Stimulated activated effector memory CD8-positive, alpha-beta T cell treated with anti-CD3 and anti-CD28 coated beads, Interleukin-12 subunit alpha, Interleukin-12 subunit beta, amount 100 ng/mL, for 72 hours (primary cell): ENCODE results near the gene RNF151.

Source experiments
- ATAC-seq: fragments of 150-1000 bp; cut with Tn5 transposase; 2 replicates; pipeline ENCODE4 v1.10.0; 2021
- DNase-seq, 2 donors: peaks; one replicate each; pipeline ENCODE4 v3.0.0; 2021 to 2022; ENCODE audit warnings: low spot score in 2 of 2
- H3K27ac Mint-ChIP-seq: one replicate; pipeline ENCODE4 v1.8.0; 2022; ENCODE audit warnings: mild to moderate bottlenecking, mixed read lengths
- H3K36me3 Mint-ChIP-seq: one replicate; pipeline ENCODE4 v1.8.0; 2022; ENCODE audit warnings: mild to moderate bottlenecking, mixed read lengths
- H3K4me1 Mint-ChIP-seq: one replicate; pipeline ENCODE4 v1.8.0; 2022; ENCODE audit warnings: mixed read lengths
- H3K4me3 Mint-ChIP-seq: one replicate; pipeline ENCODE4 v1.8.0; 2022; ENCODE audit warnings: mild to moderate bottlenecking, mixed read lengths
- H3K9me3 Mint-ChIP-seq: one replicate; pipeline ENCODE4 v1.8.0; 2022; ENCODE audit warnings: mixed read lengths

RNF151 gene

DNA sequence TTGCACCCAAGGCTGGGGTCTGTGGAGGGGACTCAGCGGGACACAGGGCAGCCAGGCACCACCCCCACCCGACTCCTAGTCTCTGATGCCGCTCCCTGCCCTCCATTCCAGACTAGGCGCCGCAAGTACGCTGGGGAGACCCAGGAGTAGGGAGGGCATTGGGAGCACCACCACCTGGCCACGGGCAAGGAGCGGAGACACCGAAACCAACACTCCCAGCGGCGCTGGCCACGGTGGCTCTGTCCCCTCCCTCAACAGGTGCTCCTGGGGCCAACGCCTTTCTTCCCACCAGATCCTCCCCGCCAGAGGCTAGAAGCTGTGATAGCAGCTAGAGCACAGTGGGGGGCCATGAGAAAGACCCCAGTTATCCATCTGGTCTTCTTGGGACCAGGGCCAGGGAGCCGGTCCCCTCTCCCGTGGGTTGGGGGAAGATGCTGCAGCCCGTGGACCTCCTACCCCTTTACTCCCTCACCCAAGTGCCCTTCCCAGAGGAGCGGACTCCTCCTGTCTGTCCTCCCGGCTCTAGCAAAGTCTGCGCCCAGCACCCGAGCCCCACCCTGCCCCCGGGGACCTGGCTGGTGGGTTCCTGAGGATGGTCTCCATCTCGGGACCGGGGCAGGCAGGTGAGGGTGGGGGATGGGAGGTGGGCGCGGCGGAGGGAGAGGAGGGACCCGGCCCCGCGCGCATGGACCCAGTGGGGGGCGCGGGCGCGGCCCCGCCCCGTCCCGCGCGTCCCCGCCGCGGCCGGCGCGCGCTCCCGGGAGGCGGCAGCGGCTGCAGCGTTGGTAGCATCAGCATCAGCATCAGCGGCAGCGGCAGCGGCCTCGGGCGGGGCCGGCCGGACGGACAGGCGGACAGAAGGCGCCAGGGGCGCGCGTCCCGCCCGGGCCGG, 22.8 kb downstream of the RNF151 start, which contains the start of gene SYNGR3:
SYNGR3 (plus strand) TSS at position 762 of the 892 bp plus-strand sequence. CDS start 133 bp downstream, outside the sequence.
- Mint-ChIP-seq H3K36me3 (peaks cover 38% of the 10 kb centered on the region), H3K27ac (no peak within 1 kb of the TSS), H3K4me1 (peaks cover 47% of the 10 kb centered on the region), H3K9me3 (no peaks in the 10 kb centered on the region), H3K4me3 (peak within 1 kb of the TSS; percentile 78)
- ATAC-seq = no peak
- DNase-seq = no peak

DNA sequence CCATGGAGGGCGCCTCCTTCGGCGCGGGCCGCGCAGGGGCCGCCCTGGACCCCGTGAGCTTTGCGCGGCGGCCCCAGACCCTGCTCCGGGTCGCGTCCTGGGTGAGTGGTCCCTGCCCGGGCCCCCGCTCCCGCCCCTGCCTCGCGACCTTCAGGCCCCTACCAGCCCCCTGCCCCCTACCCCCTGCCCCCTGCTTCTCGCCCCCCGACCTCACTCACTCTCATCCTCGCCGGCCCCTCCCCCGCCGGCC, 23.4 kb downstream of the RNF151 start:
- DNase-seq (no peak), ATAC-seq (no peak)
- no peak overlapping the region for H3K27ac Mint-ChIP-seq
- H3K36me3 Mint-ChIP-seq = peaks cover 37% of the 10 kb centered on the region
- H3K9me3 Mint-ChIP-seq = no peaks in the 10 kb centered on the region
- peak overlapping the region; percentile 78 for H3K4me3 Mint-ChIP-seq
- peaks cover 41% of the 10 kb centered on the region for H3K4me1 Mint-ChIP-seq

DNA sequence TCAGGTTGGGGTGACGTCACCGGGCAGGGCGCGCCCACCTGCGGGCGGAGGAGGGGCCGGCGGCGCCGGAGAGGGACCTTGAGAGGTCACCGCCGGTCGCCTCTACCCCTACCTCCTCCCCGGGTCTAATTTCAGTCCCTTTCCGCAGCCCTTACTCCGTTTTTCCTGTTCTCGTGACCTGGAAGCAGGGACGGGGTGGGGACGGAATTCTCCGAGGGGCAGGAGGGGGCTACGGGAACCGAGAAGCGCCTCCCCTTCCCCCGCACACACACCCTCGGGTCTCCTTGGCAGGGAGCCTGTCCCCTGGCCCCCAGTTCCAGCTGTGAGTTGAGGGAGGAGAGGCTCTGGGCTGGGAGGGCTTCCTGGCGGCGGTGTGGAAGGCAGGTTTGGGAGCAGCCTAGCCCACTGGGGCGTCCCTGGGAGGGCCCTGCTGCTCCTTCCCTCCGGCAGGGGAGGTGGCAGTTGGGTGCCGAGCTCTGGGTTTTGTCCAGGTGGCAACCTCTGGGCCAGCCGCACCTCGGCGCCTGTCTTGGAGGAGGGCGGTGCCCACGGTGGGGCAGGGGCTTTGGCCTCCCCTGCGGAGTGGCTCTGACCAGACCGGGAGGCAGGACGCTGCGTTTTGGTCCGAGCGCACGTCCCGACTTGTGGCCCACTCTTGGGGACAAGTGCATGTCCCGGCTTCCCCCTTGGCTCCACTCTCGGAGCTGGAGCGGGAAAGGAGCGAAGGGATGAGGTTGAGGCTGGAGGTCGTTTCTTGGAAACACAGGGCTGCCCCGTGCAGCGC, 23.9 kb downstream of the RNF151 start:
- Mint-ChIP-seq H3K36me3 (peaks cover 36% of the 10 kb centered on the region), H3K27ac (peak overlapping the region; percentile 76), H3K4me3 (peak overlapping the region; percentile 78), H3K4me1 (peaks cover 39% of the 10 kb centered on the region), H3K9me3 (no peaks in the 10 kb centered on the region)
- peak; percentile 46 to 79 for DNase-seq
- peak; percentile 14 for ATAC-seq

DNA sequence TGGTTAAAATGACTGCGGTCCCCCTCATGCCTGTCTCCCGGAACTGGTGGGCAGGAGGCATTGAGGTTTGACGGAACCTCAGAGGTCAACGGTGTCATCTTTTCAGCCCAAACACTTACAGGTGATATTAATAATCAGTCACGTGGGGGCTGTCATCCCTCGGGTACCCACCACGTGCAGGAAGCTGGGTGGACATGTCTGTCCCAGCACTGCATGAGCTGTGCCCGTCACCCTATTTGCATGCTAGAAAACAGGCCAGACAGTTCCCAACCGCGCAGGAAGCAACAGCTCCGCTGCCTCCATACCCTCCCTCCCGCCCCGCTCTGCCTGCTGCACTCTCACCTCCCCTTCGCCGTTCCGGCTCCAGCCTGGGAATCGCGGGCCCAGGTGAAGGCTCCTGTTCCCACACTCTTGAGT, 24.5 kb downstream of the RNF151 start:
- Mint-ChIP-seq H3K4me1 (peaks cover 40% of the 10 kb centered on the region), H3K9me3 (no peaks in the 10 kb centered on the region), H3K27ac (peak overlapping the region; percentile 76), H3K4me3 (peak overlapping the region; percentile 78), H3K36me3 (peaks cover 32% of the 10 kb centered on the region)
- no peak for DNase-seq
- ATAC-seq = peak; percentile 62

DNA sequence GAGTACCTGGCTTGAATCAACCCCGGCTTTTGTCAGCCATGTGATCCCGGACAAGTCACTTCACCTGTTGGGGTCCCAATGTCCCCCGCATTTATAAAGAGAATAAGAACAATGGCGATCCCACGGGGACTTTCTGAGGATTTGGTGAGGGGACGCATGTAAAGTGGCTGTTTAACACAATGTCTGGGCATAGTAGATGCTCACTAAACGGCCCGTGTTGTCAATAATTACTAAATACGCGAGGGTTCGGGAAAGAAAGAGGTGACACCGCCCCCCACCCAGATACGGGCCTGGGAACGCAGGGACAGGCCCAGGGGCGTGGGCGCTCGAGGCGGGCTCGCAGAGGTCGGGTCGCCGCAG, 24.9 kb downstream of the RNF151 start:
- DNase-seq = no peak
- Mint-ChIP-seq H3K4me3 (peak overlapping the region; percentile 78), H3K27ac (peak overlapping the region; percentile 76), H3K9me3 (no peaks in the 10 kb centered on the region), H3K36me3 (peaks cover 28% of the 10 kb centered on the region), H3K4me1 (peaks cover 39% of the 10 kb centered on the region)
- ATAC-seq = no peak

DNA sequence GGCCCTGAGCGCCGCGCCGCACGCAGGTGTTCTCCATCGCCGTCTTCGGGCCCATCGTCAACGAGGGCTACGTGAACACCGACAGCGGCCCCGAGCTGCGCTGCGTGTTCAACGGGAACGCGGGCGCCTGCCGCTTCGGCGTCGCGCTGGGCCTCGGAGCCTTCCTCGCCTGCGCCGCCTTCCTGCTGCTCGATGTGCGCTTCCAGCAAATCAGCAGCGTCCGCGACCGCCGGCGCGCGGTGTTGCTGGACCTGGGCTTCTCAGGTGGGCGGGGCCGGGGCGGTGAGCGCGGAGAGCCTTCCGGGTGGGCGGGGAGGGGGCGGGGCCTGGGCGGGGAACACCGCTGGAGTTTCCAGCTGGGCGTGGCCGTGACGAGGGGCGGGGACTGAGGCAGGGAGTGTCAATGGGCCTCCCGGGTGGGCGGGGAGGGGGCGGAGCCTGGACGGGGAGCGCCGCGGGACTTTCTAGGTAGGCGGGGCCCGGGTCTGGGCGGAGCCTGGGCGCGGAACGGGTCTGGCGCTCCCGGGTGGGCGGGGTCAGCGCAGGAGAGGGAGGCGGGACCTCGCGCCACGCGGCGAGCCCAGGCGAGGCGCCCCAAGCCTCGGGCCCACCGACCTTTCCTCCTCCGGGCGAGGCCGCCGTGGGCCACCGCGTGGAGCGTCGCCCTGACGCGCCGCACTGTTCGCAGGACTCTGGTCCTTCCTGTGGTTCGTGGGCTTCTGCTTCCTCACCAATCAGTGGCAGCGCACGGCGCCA, 25.5 kb downstream of the RNF151 start:
- ATAC-seq (peak; percentile 70), DNase-seq (peak; percentile 85 to 95)
- Mint-ChIP-seq H3K9me3 (no peaks in the 10 kb centered on the region), H3K4me1 (peaks cover 34% of the 10 kb centered on the region), H3K4me3 (peak overlapping the region; percentile 78), H3K27ac (peak overlapping the region; percentile 76), H3K36me3 (peaks cover 23% of the 10 kb centered on the region)

DNA sequence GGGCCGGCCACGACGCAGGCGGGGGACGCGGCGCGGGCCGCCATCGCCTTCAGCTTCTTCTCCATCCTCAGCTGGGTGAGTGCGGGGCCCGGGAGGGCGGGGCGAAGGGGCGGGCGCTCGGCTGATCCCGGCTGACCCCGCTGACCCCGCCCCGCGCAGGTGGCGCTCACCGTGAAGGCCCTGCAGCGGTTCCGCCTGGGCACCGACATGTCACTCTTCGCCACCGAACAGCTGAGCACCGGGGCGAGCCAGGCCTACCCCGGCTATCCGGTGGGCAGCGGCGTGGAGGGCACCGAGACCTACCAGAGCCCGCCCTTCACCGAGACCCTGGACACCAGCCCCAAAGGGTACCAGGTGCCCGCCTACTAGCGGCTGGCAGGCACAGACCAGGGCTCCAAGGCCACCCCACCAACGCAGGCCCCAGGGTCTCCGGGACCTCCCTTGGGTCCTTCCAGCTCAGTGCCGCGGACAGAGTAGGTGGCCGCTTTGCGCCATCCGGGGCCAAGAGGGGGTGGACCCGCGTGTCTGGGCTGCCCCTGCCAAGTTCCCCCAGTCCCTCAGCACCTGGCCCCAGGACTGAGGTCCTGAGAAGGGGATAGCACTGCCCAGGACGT, 26.2 kb downstream of the RNF151 start:
- H3K4me1 Mint-ChIP-seq = peaks cover 34% of the 10 kb centered on the region
- H3K9me3 Mint-ChIP-seq = no peaks in the 10 kb centered on the region

DNA sequence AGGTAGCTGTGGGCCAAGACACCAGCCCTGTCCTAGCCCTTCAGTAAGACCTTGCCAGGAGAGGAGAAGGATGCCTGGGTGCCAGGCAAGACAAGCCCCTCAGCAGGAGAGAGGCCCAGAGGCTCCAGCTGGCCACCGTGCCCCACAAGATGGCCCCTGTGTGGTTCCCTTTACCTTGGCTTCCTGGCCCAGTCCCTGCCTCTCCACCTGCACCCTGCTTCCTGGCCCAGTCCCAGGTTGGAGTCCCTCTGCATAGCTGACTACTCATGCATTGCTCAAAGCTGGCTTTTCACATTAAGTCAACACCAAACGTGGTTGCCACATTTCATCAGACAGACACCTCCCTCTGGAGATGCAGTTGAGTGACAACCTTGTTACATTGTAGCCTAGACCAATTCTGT, 27.1 kb downstream of the RNF151 start:
- Mint-ChIP-seq H3K27ac (peak overlapping the region; percentile 48), H3K9me3 (no peaks in the 10 kb centered on the region), H3K4me1 (peaks cover 34% of the 10 kb centered on the region), H3K36me3 (peaks cover 37% of the 10 kb centered on the region), H3K4me3 (peak overlapping the region; percentile 22)
- DNase-seq = peak in 1 of 2 donors; percentile 77
- peak; percentile 46 for ATAC-seq

More for the DNA sequence above, 26.2 kb downstream of the RNF151 start:
- H3K36me3 Mint-ChIP-seq = peaks cover 28% of the 10 kb centered on the region
- no peak for DNase-seq
- H3K27ac Mint-ChIP-seq = peak overlapping the region; percentile 48
- peak overlapping the region; percentile 78 for H3K4me3 Mint-ChIP-seq
- no peak for ATAC-seq

DNA sequence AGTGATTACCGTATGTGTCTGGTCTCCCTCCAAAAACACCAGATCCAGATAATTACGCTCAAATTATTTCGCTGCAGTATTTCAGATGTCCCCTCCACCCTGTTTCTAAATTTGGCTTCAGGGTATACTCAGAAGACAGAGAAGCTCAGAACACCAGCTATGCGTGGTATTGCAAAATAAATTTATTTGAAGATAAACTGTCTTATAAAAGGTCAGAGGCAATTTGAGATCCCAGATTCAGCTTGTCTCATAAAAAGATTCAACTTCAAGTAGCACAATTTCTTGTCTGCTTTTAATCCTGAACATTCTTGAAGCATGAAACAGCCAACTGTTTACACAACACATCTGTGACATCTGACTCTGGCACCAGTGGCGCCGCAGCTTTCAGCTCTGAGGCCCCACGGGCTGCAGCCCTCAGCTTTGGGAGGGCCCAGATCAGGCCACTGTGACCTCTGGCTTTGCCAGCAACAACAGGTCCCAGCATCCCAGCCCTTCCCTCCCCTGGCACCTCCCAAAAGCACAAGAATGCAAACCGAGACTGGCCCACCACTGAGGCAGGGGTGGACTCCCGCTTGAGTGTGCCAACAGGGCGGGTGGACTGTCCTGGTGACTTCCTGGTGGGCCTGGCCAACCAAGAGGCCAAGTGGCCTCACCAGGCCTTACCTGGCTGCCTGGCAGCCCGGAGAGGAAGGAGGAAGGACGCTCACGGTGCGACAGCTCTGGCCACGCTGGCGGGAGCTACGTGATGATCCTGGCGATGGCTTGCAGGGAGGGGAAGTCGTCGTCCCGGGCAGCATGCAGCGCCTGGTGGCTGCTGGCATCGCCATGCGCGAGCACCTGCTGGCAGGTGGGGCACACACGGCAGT, 31.1 kb downstream of the RNF151 start:
- no peak for DNase-seq
- Mint-ChIP-seq H3K4me3 (no peak overlapping the region), H3K36me3 (peaks cover 62% of the 10 kb centered on the region), H3K4me1 (peaks cover 25% of the 10 kb centered on the region), H3K9me3 (no peaks in the 10 kb centered on the region), H3K27ac (no peak overlapping the region)
- ATAC-seq = no peak

DNA sequence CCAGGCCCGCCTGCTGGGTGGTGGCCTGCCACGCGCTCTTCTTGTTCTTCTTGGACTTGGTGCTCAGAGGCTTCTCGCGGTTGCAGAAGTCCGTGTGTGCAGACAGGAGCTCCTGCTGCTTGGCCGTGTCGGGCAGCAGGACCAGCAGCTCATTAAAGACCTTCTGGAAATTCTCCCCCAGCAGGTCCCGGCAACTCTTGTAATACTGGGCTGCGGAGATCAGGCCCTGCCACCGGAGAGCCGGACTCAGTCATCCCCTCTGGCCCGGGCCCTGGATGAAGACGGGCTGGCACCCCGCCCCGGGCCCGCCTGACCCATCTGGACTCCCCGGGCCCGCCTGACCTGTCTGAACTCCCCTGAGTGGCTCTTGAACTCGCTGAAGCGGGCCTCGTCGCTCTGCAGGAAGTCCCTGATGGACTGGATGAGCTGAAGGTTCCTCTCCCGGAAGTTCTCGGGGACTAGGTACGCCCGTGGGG, 31.7 kb downstream of the RNF151 start:
- ATAC-seq (no peak), DNase-seq (no peak)
- Mint-ChIP-seq H3K4me1 (peaks cover 22% of the 10 kb centered on the region), H3K27ac (no peak overlapping the region), H3K9me3 (no peaks in the 10 kb centered on the region), H3K36me3 (peaks cover 67% of the 10 kb centered on the region), H3K4me3 (no peak overlapping the region)

DNA sequence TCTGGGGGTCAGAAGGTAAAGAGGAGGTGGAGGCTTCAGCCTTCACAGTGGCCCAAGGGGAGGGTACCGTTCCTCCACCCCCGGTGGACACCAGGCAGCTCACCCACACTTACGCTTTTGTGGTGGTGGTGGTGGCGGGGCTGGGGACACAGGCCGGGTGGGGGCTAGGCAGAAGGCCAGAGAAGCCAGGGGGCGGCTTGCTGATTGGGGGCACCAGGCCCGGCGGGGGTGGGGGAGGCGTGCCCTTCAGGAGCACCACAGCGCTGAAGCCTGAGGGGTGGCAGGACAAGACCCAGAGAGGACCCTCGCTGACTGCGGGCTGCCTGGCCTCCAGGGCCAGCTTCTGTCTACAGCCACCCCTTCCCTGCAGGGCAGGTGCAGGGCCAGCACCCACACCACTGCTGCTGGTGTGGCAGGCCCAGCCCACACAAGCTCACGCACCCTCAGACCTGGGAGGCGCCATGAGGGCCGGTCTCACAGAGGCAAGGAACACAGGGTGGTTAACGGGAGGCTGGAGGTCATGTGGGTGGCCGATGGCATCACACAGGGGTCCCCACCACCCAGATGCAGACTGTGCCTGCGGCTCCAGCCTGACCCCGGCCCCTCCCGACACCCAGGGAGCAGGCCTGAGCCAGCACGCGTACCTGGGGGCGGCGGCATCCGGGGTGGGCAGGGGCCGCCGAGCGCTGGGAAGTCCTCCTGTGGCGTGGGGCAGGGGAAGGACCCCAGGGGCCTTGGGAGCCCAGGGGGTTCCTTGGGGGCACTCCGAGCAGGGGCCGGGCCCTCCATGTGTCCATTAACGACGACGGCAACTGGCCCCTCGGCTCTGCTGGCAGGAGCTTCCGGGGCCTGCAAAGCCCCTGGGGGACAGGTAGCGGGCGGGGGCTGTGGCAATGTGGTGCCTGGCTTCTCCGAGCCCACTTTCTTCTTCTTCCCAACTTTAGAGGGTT, 32.5 kb downstream of the RNF151 start:
- DNase-seq (no peak), ATAC-seq (no peak)
- H3K4me3 Mint-ChIP-seq = no peak overlapping the region
- H3K4me1 Mint-ChIP-seq = peaks cover 17% of the 10 kb centered on the region
- H3K9me3 Mint-ChIP-seq = no peaks in the 10 kb centered on the region
- H3K27ac Mint-ChIP-seq = no peak overlapping the region
- H3K36me3 Mint-ChIP-seq = peaks cover 65% of the 10 kb centered on the region

DNA sequence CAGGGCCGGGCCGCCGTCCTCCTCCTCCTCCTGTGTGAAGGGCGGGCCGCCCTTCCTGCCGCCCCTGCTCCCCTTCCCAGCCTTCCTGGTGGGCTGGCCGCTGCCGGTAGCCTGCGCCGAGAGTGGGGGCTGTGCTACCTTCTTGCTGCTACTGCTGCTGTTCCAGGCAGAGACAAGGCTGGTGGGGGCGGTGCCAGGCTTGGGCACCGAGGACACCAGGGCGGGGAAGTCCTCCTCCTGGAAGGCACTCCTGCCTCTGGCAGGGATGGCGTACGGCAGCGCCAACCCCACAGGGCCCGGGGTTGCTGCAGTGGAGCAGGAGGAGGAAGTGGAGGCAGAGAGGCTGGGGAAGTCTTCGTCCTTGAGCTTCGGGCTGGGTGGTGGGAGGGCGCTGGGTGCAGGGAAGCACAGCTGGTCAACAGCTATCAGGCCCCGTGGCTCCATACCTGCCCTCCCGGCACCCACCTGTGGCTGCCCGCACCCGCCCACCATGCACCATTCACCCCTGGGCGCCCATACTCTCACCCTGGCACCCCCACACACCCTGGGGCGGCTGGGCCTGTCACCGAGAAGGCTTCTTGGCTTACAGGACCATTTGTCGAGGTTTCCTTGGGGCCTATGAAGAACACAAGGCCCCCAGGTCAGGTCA, 33.3 kb downstream of the RNF151 start:
- Mint-ChIP-seq H3K4me1 (peaks cover 24% of the 10 kb centered on the region), H3K27ac (no peak overlapping the region), H3K9me3 (no peaks in the 10 kb centered on the region), H3K36me3 (peaks cover 68% of the 10 kb centered on the region), H3K4me3 (no peak overlapping the region)
- DNase-seq (no peak), ATAC-seq (no peak)

DNA sequence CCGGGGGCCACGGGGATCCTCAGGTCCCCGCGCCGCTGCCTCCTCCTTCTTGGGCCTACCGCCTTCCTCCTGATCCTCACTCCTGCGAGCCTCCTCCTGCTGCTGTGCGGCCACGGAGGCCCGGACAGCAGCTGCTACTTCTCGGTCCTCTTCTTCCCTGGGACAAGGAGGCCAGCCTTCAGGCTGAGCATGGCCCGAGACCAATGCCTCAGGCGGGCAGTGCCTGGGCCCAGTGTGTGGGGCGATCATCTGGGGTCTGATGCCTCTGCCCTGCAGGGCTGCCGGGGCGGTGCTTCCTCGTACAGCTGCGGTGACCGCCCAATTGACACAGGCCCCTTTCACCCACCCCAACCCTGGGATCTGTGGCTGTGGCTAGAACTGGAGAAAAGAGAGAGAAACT, 34.4 kb downstream of the RNF151 start:
- H3K4me3 Mint-ChIP-seq = no peak overlapping the region
- H3K4me1 Mint-ChIP-seq = peaks cover 24% of the 10 kb centered on the region
- no peaks in the 10 kb centered on the region for H3K9me3 Mint-ChIP-seq
- H3K27ac Mint-ChIP-seq = no peak overlapping the region
- peaks cover 64% of the 10 kb centered on the region for H3K36me3 Mint-ChIP-seq
- no peak for DNase-seq
- ATAC-seq = no peak
